Measurements from ENCODE around the gene NPRL2.

The NPRL2 gene

DNA sequence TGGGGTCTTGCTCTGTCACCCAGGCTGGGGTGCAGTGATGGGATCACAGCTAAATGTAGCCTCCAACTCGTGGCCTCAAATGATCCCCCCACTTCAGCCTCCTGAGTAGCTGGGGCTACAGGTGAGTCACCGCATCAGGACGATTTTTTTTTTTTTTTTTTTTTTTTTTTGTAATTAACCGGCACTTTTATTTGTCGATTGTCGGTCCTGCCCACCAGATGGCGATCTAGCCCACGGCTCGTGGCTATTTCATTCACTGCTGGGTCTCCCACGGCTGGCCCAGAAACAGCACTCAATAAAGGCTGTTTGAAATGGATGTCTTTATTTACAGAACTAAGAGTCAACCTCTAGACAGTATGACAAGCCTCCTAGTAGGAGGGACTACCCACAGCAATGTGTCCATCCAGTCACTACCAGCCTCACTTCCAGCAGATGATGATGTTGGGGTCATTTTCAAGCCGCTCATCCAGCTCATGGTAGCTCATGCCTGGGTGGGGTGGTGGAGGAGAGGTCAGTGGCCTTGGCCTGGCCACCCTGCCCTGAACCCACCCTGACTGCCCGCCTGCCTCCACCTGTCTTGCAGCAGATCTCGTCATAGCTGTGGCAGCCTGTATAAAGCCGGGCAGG, 3.3 kb downstream of the NPRL2 start:
- DNase-seq (ENCODE audit: low spot score), result peak; percentile 85

GRCh38 chr3:50345586-50346234, 4.9 kb downstream of the NPRL2 start, which contains the start of gene ZMYND10:
TSS of gene ZMYND10 (minus strand) at chr3:50345732. CDS start at chr3:50345579, 153 bp downstream.
- peak; percentile 87 for DNase-seq (ENCODE audit: low spot score)

GRCh38 chr3:50345008-50345407, 5.6 kb downstream of the NPRL2 start:
- DNase-seq (ENCODE audit: low spot score), result no peak

DNA sequence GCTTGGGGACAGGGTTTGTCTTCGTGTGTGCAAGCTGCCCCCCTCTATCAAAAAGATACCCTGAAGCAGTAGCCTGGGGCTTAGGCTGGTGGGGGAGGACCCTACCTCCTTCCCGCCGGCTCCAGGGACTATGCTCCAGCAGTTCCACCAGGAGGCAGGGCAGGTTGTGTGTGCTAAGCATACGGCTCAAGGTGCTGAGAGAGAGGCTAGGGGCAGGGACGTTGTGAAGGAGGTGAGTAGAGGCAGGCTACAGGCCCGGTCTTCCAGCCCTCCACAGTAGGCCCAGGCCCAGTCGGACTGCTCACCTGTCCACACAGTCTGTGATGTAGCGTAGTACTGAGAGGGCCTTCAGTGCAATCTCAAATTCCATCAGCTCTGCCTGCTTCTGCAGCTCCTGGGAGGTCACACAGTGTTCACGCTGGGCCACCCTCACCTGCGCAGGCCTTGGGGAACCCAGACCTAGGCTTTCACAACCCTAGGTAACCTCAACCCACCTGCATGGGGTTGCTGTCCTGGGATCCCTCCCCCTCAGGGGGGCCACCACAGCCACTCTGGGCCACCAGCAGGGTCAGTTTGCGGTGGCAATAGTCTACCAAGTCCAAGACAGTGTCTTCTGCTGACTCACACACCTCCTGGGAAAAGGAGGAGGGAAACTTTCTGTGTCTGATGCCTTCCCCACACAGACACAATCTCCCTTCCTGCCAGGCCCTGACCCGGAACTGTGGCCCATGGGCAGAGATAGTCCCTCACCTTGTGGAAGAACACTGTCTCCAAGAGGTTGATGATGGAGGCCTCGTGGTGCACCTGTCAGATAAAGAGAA, 7.6 kb downstream of the NPRL2 start:
- DNase-seq (ENCODE audit: low spot score), result no peak

- DNase-seq (ENCODE audit: low spot score), result no peak
These were observed 8.5 kb downstream of the NPRL2 start for GRCh38 chr3:50341996-50342650.

DNA sequence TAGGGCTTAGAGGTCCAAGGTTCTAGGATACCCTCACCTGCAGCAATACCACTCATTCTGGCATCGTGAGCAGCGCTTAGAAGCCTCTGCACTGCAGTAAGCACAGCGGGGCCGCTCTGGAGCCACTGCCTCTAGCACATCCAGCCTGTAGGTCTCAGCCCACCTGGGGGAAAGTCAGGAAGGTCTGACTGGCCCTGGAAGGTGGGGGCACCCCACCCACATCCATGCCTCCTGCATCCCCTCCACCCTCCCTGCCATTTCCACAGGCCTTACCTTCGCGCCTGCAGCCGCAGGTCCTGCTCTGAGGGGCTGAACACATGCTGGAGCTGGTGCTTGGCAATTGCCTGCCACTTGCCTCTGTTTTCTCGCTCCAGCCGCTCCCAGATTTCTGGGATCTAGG, 9.0 kb downstream of the NPRL2 start:
- no peak for DNase-seq (ENCODE audit: low spot score)

DNA sequence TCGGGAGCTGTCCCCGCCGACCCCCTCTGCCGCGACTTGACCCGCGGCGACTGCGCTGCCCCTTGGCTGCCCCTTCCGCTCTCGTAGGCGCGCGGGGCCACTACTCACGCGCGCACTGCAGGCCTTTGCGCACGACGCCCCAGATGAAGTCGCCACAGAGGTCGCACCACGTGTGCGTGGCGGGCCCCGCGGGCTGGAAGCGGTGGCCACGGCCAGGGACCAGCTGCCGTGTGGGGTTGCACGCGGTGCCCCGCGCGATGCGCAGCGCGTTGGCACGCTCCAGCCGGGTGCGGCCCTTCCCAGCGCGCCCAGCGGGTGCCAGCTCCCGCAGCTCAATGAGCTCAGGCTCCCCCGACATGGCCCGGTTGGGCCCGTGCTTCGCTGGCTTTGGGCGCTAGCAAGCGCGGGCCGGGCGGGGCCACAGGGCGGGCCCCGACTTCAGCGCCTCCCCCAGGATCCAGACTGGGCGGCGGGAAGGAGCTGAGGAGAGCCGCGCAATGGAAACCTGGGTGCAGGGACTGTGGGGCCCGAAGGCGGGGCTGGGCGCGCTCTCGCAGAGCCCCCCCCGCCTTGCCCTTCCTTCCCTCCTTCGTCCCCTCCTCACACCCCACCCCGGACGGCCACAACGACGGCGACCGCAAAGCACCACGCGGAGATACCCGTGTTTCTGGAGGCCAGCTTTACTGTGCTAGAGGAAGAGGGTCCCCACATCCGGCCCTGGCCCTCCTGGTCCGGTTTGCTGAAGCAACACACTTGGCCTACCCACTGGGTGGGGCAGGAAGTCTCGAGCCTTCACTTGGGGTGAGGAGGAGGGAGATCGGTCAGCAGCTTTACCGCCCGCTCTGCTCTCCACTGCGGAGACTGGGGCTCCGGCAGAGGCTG, 9.9 kb downstream of the NPRL2 start, which contains the start of gene RASSF1:
TSS of gene RASSF1 (minus strand) at position 389 of the 882 bp plus-strand sequence. CDS start at position 358, 31 bp downstream.
- no peak for DNase-seq (ENCODE audit: low spot score)

DNA sequence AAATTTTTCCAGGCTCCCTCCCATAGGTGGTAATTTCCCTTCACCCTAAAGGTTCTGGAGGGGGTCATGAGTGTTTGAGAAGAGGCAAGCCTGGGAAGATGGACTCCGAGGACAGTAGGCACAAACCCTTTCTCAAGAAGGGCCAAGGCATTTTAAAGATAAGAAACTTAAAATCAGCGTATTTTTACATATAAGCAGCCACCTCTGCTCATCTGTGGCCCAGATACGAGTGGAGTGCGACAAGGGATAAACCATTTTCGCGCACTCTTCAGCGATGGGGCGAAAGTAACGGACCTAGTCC, 10.5 kb downstream of the NPRL2 start:
- no peak for DNase-seq (ENCODE audit: low spot score)

DNA sequence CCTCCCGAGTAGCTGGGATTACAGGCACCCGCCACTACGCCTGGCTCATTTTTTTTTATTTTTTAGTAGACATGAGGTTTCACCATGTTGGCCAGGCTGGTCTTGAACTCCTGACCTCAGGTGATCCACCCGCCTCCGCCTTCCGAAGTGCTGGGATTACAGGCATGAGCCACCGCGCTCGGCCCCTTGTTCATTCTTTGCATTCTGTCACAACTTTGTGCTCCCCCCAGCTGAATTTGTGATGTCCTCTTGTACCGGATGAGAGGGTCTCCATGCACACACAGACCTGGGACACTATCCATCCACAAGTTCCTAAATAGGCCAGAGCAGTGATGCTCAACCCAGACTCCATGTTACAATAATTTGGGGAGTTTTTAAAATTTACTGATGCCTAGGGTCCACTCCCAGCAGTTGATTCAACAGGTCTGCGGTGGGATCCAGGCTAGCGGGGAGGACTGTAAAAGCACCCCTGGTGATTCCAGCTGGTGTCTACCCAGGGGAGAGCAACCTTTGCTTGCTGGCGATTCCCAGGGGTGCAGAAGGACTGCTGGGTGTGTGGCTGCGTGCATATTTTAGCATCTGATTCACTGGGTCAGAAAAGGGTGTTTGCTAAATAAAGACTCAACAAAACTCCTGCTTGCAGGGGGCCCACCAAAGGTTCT, 11.0 kb downstream of the NPRL2 start:
- no peak for DNase-seq (ENCODE audit: low spot score)

GRCh38 chr3:50338965-50339364, 11.6 kb downstream of the NPRL2 start:
- DNase-seq (ENCODE audit: low spot score), result no peak

- DNase-seq (ENCODE audit: low spot score), result peak; percentile 100
These were observed 13.3 kb downstream of the NPRL2 start for GRCh38 chr3:50337175-50337861.

DNA sequence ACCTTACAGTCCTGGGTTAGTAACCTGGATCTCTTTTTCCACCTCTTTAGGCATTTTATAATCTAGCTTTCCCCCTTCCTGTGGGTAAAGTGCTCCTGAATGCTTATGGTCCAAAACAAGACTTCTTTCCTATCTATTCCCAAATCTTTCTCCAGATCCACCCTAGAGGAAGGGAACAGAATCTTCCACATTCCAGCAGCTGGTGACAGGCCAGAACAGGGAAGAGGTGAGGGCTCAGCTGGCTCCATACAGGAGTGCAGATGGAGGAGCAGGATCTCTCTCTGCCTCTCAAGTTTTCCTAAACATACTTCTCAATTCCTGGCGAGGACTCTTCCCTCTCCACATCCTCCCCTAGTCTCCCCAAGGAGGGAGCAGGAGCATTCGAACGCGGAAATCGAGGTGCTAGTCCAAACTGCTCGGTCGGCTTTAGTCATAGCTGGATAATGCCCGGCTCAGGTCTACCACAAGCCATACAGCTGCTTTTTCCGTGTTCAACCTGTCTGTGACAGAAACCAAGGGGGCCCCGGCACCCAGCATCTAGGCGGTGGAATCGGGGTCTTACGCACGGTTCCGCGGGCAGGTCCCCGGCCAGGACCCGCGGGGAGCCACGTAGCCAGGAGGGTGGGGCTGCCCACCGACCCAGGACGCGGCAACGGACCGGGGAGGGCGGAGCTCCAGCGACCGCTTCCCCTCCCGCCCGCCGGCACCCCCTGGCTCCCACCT, 14.0 kb downstream of the NPRL2 start:
- DNase-seq (ENCODE audit: low spot score), result no peak

- no peak for DNase-seq (ENCODE audit: low spot score)
These were observed 16.1 kb downstream of the NPRL2 start for GRCh38 chr3:50334339-50335075.

- no peak for DNase-seq (ENCODE audit: low spot score)
These were observed 16.7 kb downstream of the NPRL2 start for GRCh38 chr3:50333744-50334328.

- DNase-seq (ENCODE audit: low spot score), result no peak
These were observed 19.1 kb downstream of the NPRL2 start for GRCh38 chr3:50331364-50331907.

DNA sequence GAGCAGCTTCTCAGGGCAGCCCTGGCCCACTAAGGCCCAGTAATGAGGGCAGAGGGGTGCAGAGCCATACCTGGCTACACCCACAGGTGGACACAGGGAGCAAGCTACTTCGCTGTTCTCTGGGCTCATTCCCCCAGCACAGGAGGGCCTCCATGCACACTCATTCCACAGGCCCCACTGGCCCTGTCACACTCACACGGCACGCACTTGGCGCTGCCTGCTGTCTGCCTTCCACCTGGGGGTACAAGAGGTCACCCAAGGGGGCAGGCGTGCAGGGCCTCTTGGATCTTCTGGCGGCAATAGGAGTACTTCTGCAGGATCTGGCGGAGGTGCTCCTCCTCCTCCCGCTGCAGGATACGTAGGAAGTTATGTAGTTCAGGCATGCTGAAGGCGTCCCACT, 20.2 kb downstream of the NPRL2 start:
- DNase-seq (ENCODE audit: low spot score), result no peak

DNA sequence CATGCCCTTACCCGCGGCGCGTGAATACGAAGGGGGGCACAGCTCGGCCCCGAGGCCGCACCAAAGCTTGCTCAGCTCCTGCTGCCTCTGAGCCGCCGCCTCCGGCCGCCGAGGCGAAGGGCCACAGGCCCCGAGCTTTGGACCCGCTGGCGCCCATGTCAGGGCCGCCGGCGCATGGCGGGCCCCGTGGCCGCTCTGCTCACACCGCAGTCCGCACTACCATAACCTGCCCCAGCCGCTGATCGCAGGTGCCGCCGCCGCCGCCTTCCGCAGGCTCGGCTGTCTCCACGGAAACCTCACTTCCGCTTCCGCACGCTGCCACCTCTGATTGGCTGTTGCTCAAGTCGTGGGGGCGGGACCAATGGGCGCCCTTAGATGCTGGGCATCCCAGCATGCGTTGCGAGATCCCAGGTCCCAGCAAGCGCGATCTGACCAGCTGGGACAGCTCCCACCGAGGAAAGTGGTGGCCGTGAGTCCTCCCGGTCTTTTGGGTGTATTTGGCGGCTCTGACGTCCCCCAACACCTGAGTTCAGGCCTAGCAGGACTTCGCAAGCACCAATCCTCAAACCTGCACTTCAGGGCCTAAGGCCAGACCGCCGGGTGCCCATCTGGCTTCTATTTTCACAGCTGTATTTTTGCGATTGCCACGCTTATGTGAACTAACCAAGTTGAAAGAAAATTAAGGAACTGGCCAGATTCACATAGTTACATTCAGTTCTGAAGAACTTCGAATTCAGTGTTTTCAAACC, 22.5 kb downstream of the NPRL2 start, which contains the start of gene TUSC2:
TSS of gene TUSC2 (minus strand) at position 281 of the 749 bp plus-strand sequence. CDS start at position 157, 124 bp downstream.
- DNase-seq (ENCODE audit: low spot score), result peak; percentile 99

Measured in COLO829 (cell line).